ENCODE results near the gene WDR31. TPM values are rescaled to one million over a fixed set of nuclear protein-coding genes. Genes with fewer than 3 reads are reported as not detected.

WDR31 gene
- polyA plus RNA-seq, 1 donor (not counting 4 experiments of a cell fraction or from before 2014, with no cell fraction given) = 0.94 TPM

GRCh38 chr9:113289091-113289490 is 51.0 kb downstream of the WDR31 start:
- no peak for DNase-seq (ENCODE audit: low read depth, low spot score)
- Histone ChIP-seq H4K20me1 (ENCODE audit: control insufficient read depth, extremely low read depth, insufficient read depth, low read length) (no peaks in the 10 kb centered on the region), H3K36me3 (ENCODE audit: control insufficient read depth in 2 of 2, extremely low read depth in 1 of 2, insufficient read depth in 2 of 2, low read length in 2 of 2) (peaks cover 36 to 44% of the 10 kb centered on the region in 2 experiments), H3K27me3 (ENCODE audit: control insufficient read depth, extremely low read depth, insufficient read depth, low read length) (no peaks in the 10 kb centered on the region), H3K9me3 (ENCODE audit: control insufficient read depth, low read depth, low read length) (no peaks in the 10 kb centered on the region), H3K4me1 (ENCODE audit: control insufficient read depth, extremely low read depth, insufficient read depth, low read length) (no peaks in the 10 kb centered on the region), H3K4me3 (ENCODE audit: control insufficient read depth in 2 of 3, extremely low read depth in 1 of 3, insufficient read depth in 2 of 3, low read depth in 1 of 3, low read length in 3 of 3) (no peak overlapping the region), H3K4me2 (ENCODE audit: control insufficient read depth, extremely low read depth, insufficient read depth, low read depth, low read length) (no peak overlapping the region), H3K79me2 (ENCODE audit: control insufficient read depth, insufficient read depth, low read length) (no peaks in the 10 kb centered on the region), H3K9ac (ENCODE audit: control insufficient read depth, extremely low read depth, insufficient read depth, low read length) (no peak overlapping the region), H3K27ac (ENCODE audit: control insufficient read depth, insufficient read depth, low read length) (no peak overlapping the region), H3K9me1 (ENCODE audit: control insufficient read depth, extremely low read depth, insufficient read depth, low read length) (no peaks in the 10 kb centered on the region), H2AFZ (ENCODE audit: control insufficient read depth, low read length) (no peak overlapping the region)
- TF ChIP-seq CTCF (optimal IDR thresholded peaks at IDR 0.05 in 1 of 3, IDR thresholded peaks at IDR 0.05 in 1 of 3, conservative IDR thresholded peaks at IDR 0.05 in 1 of 3; ENCODE audit: extremely low read depth in 1 of 3, insufficient read depth in 2 of 3, low read length in 3 of 3) (no peak), EZH2 (IDR thresholded peaks at IDR 0.05; ENCODE audit: low read length) (no peak)
- dilution Hi-C loops (cut with MboI; ENCODE audit: extremely low pct_ligation_motif_present, low sequenced_read_pairs) = no loop called here
- no peak for FAIRE-seq

- dilution Hi-C loops (cut with MboI; ENCODE audit: extremely low pct_ligation_motif_present, low sequenced_read_pairs) = no loop called here
- FAIRE-seq = no peak
- H3K79me2 ChIP-seq (ENCODE audit: control insufficient read depth, insufficient read depth, low read length) = peaks cover 20% of the 10 kb centered on the region
- no peak for DNase-seq (ENCODE audit: low read depth, low spot score)
- H3K9ac ChIP-seq (ENCODE audit: control insufficient read depth, extremely low read depth, insufficient read depth, low read length) = no peak overlapping the region
- no peak overlapping the region for H3K4me2 ChIP-seq (ENCODE audit: control insufficient read depth, extremely low read depth, insufficient read depth, low read depth, low read length)
- no peaks in the 10 kb centered on the region for H3K27me3 ChIP-seq (ENCODE audit: control insufficient read depth, extremely low read depth, insufficient read depth, low read length)
- no peak overlapping the region for H2AFZ ChIP-seq (ENCODE audit: control insufficient read depth, low read length)
- TF ChIP-seq EZH2 (IDR thresholded peaks at IDR 0.05; ENCODE audit: low read length) = no peak
- no peak for TF ChIP-seq CTCF (optimal IDR thresholded peaks at IDR 0.05 in 1 of 3, IDR thresholded peaks at IDR 0.05 in 1 of 3, conservative IDR thresholded peaks at IDR 0.05 in 1 of 3; ENCODE audit: extremely low read depth in 1 of 3, insufficient read depth in 2 of 3, low read length in 3 of 3)
- no peaks in the 10 kb centered on the region for H3K9me3 ChIP-seq (ENCODE audit: control insufficient read depth, low read depth, low read length)
- peaks cover 38 to 46% of the 10 kb centered on the region in 2 experiments for H3K36me3 ChIP-seq (ENCODE audit: control insufficient read depth in 2 of 2, extremely low read depth in 1 of 2, insufficient read depth in 2 of 2, low read length in 2 of 2)
- peaks cover 3% of the 10 kb centered on the region for H3K4me1 ChIP-seq (ENCODE audit: control insufficient read depth, extremely low read depth, insufficient read depth, low read length)
- no peaks in the 10 kb centered on the region for H3K9me1 ChIP-seq (ENCODE audit: control insufficient read depth, extremely low read depth, insufficient read depth, low read length)
- H3K27ac ChIP-seq (ENCODE audit: control insufficient read depth, insufficient read depth, low read length) = no peak overlapping the region
- no peak overlapping the region for H3K4me3 ChIP-seq (ENCODE audit: control insufficient read depth in 2 of 3, extremely low read depth in 1 of 3, insufficient read depth in 2 of 3, low read depth in 1 of 3, low read length in 3 of 3)
- no peaks in the 10 kb centered on the region for H4K20me1 ChIP-seq (ENCODE audit: control insufficient read depth, extremely low read depth, insufficient read depth, low read length)
Measured at GRCh38 chr9:113281356-113281755, 58.7 kb downstream of the WDR31 start.

Measured in keratinocyte (primary cell).